Aorta (tissue), 5 donors: ENCODE data around the gene GRHL1. TPM values are rescaled to one million over a fixed set of nuclear protein-coding genes. Genes with fewer than 3 reads are reported as not detected.

Experiments
- ATAC-seq: fragments of 200-7000 bp; cut with Tn5 transposase; one replicate; pipeline ENCODE4 v1.9.1; 2022; ENCODE audit warnings: moderate library complexity; ENCODE audit not compliant: low FRiP score
- DNase-seq, 2 donors: peaks; one replicate each; pipeline ENCODE4 v3.0.0-alpha.2; 2020
- H3K27ac ChIP-seq, 2 donors: one replicate each; pipeline ENCODE4 v1.5.1; 2013; ENCODE audit warnings: low read length in 2 of 2, mild to moderate bottlenecking in 2 of 2, moderate library complexity in 2 of 2, control low read depth in 1 of 2, inconsistent platforms in 1 of 2, low read depth in 1 of 2
- H3K27me3 ChIP-seq, 2 donors: one replicate each; pipeline ENCODE4 v1.6.1; 2013; ENCODE audit warnings: control low read depth in 1 of 2, low read length in 1 of 2, mild to moderate bottlenecking in 1 of 2, moderate library complexity in 1 of 2; ENCODE audit not compliant: insufficient read depth in 2 of 2, control insufficient read depth in 1 of 2
- H3K36me3 ChIP-seq, 2 donors: one replicate each; pipeline ENCODE4 v1.6.1; 2013; ENCODE audit warnings: control low read depth in 1 of 2, low read length in 1 of 2, mild to moderate bottlenecking in 1 of 2; ENCODE audit not compliant: insufficient read depth in 2 of 2, control insufficient read depth in 1 of 2
- H3K4me1 ChIP-seq, 2 donors: one replicate each; pipeline ENCODE4 v1.6.1; 2013; ENCODE audit warnings: low read length in 2 of 2, control low read depth in 1 of 2, mild to moderate bottlenecking in 1 of 2, moderate library complexity in 1 of 2; ENCODE audit not compliant: insufficient read depth in 2 of 2, control insufficient read depth in 1 of 2
- H3K4me3 ChIP-seq, 2 donors: one replicate each; pipeline ENCODE4 v1.5.1; 2013; ENCODE audit warnings: low read length in 2 of 2, control low read depth in 1 of 2, mild to moderate bottlenecking in 1 of 2
- H3K9me3 ChIP-seq: one replicate; pipeline ENCODE4 v1.6.1; 2013; ENCODE audit warnings: mild to moderate bottlenecking, low read length; ENCODE audit not compliant: control insufficient read depth
- WGBS, 2 donors: extraction: QIAGEN DNeasy Blood & Tissue Kit; methylation state at CpG; one replicate each; pipeline ENCODE4 v1.1.7; 2013; 5-methylcytosine and 5-hydroxymethylcytosine counted together
- intact Hi-C, 2 donors: fragments of 100-400 bp; cut with DNase I; formaldehyde crosslinking; loops; one replicate each; pipeline versions ENCODE4 v1.14.2 to v1.15.0; 2022
- polyA plus RNA-seq, 2 donors: library from polyadenylated mRNA; stranded (reverse); fragments of 200-250 nt; gene quantifications; one replicate each; pipeline ENCODE4 v1.2.3, GENCODE V29; 2013
- total RNA-seq, 2 donors: library from RNA; stranded (reverse); fragmentation: NEBNext Ultra II Directional; extraction: Animal tissue kit (Norgen Biotek cat#: 25700); gene quantifications; one replicate each; pipeline ENCODE4 v1.2.1, GENCODE V29; 2021
- donor health status: healthy with polysubstance abuse.
- donor health status: Bipolar disorder and iron deficiency.
- donor health status: DM: no; HTN: no; CAD: no.
- donor health status: DM: no; HTN: no; CAD: no.
- donor health status: DM: yes; HTN: yes; CAD: no.

Gene GRHL1
- total and polyA plus RNA-seq, 4 donors = 0.15 to 2.5 (median 0.90) TPM

DNA sequence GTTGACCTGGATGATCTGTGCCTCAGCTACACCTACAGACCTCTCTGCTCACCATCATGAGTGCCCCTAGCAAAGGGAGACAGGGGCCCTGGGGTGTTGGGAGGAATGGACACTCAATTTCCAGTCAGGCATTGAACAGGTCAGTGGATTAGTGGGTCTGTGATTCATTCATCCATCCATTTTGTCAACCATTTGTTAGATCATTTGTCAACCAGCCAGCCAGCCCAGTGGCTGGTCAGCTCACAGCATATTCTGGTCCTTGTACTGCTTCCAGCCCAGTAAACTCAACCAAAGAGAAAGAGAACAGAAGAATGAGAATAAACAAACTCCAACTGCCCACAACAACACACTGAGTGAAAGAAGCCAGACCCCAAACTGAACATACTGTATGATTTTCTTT is 87.2 kb downstream of the GRHL1 start:
- intact Hi-C loops = no loop called here
- H3K36me3 ChIP-seq = no peaks in the 10 kb centered on the region
- no peaks in the 10 kb centered on the region for H3K9me3 ChIP-seq
- no peak for ATAC-seq
- no peak overlapping the region for H3K4me3 ChIP-seq
- H3K27ac ChIP-seq = no peak overlapping the region
- no peaks in the 10 kb centered on the region for H3K4me1 ChIP-seq
- no peaks in the 10 kb centered on the region for H3K27me3 ChIP-seq
- peak; percentile 12 to 19 for DNase-seq

DNA sequence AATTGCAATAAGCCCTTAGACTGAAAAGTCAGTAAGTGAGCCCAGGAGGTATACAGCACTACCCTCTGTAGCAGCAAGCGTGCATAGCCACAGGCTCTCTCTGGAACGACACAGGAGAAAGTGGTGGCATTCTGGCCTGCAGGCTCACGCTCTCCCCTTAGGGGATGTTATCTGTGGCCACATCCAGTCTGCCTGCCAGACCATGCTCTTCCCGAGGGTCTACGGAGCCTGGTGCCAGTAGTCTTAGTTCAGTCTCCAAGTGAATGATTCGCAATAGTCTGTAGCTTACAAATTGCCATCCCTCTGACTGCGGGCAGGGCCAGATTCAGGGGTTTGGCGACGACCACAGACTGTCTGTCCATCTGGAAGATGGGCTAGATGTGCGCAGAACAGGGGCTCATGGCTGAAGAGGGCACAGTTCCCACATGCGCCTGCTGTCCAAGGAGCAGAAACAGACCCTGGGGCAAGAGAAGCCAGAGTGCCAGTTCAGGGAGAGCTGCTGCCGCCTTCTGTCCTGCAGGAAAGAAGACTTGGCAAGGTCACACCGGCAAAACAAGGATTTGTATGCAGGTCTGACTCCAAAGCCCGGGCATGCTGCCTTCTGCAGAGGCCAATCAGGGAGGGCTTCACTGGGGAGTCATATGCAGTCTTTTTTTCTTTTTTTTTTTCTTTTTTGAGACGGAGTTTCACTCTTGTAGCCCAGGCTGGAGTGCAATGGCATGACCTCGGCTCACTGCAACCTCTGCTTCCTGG is 88.3 kb downstream of the GRHL1 start:
- DNase-seq (peak; percentile 67 to 81), ATAC-seq (no peak)
- no peaks in the 10 kb centered on the region for H3K36me3 ChIP-seq
- no peaks in the 10 kb centered on the region for H3K27me3 ChIP-seq
- H3K9me3 ChIP-seq = no peaks in the 10 kb centered on the region
- no peak overlapping the region for H3K27ac ChIP-seq
- intact Hi-C loops = no loop called here
- 53 to 68% methylated on average over 16 of the region's 16 CpGs for WGBS, 2 donors
- H3K4me1 ChIP-seq = no peaks in the 10 kb centered on the region
- H3K4me3 ChIP-seq = no peak overlapping the region

DNA sequence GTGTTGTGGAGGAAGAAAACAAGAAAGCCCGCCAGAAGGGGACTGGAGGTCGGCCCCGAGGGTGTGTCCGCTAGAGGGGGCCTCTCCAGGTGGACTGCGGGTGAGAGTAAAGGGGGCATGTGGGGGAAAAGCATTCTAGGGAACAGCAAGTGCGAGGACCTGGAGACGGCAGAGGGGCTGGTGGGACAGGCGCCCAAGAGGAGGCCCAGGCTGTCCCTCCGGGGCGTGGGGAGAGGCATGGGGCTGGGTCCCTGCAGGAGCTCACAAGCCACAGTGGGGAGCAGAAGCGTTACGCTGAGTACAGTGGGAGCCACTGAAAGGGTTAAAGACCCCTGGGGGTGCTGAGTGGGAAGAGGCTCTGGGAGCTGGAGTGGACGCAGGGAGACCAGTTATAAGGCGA is 90.2 kb downstream of the GRHL1 start:
- Histone ChIP-seq H3K9me3 (no peaks in the 10 kb centered on the region), H3K27me3 (no peaks in the 10 kb centered on the region), H3K27ac (no peak overlapping the region), H3K4me1 (no peaks in the 10 kb centered on the region), H3K4me3 (no peak overlapping the region), H3K36me3 (no peaks in the 10 kb centered on the region)
- DNase-seq (peak; percentile 46 to 57), ATAC-seq (no peak)
- 95 to 98% methylated on average over 14 of the region's 14 CpGs for WGBS, 2 donors
- intact Hi-C loops = no loop called here

DNA sequence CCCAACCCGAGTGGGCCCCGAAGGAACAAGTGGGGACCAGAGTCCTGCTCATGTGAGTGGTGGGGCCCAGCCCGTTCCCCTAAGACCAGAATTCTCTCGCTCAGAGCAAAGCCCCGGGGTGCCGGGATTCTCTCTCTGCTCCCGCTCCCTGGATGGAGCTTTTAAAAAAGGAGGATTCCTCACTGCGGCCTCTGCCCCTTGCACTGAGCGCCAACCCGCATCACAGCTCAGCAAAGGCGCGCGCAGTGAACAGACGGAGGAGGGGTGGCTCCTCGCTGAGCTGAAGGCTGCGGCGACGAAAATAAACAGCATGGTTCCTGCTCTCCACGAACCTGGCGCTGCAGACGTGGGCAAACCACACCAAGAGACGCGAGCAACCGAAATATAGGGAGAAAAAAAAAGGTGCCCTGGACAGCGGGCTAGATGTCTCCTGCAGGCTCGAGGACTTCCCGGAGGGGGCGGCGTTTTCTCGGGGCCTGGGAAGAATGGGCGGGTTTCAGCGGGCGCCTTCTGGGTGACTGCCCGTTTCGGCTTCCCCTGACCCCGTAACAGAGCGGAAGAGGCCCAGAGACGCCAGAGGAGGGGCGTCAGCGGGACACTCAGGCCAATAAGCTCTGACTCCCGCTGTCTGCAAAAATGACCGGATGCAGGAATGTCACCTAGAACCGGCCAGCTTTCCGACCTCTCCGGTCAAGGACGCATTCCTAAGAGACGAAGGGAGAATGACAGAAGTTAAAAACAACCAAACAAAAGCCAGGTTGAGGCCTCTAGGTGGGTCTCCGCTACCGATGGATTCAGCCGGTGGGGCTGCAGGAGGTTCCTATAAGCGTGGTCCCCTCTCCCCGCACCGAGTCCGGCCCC is 91.0 kb downstream of the GRHL1 start:
- peak; percentile 45 for ATAC-seq
- H3K9me3 ChIP-seq = no peaks in the 10 kb centered on the region
- peak overlapping the region in 1 of 2 donors; percentile 92 for H3K27ac ChIP-seq
- no peaks in the 10 kb centered on the region for H3K4me1 ChIP-seq
- no peaks in the 10 kb centered on the region for H3K36me3 ChIP-seq
- H3K27me3 ChIP-seq = no peaks in the 10 kb centered on the region
- WGBS, 2 donors = 26 to 27% methylated on average over 54 of the region's 54 CpGs
- DNase-seq = peak; percentile 92 to 95
- intact Hi-C loops = no loop called here
- peak overlapping the region in 1 of 2 donors; percentile 42 for H3K4me3 ChIP-seq

DNA sequence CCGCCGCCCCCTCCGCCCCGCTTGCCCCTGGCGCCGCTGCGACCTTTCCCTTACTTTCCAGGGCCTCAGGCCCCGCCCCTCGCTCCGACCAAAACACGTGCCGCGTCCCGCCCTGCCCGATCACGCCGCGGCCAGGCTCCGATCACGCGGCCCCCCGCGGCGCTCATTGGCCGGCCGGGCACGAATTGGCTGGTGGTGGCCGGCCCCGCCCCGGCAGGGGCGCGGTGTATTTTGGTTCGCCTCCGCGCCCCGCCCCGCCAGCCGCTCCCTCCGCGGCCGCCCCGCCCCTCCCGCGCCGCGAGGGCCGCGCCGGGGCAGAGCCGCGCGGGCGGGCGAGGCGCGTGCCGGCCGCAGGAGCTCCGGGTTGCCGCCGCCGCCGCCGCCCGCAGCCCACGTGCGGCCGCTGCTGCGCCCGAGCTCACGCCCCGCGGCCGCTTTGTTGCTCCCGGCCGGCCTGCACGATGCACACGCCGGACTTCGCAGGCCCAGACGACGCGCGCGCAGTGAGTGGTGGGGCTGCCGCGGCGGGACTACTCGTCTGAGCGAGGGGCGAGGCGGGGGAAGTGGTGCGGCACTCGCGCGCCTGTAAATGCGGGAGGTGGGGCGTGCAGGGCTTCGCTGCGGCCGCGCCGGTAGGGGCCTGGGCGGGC is 91.9 kb downstream of the GRHL1 start, which contains the start of gene KLF11:
Gene KLF11, plus strand, starts transcription at position 295 of the 650 bp plus-strand sequence. Its CDS starts 167 bp downstream, at position 462.
- no peaks in the 10 kb centered on the region for H3K27me3 ChIP-seq
- peak; percentile 88 for ATAC-seq
- H3K27ac ChIP-seq = peak within 1 kb of the TSS; percentile 93 to 95
- WGBS, 2 donors = 0% methylated on average over 34 to 102 of the region's 104 CpGs
- H3K4me1 ChIP-seq = no peaks in the 10 kb centered on the region
- peak within 1 kb of the TSS; percentile 73 to 75 for H3K4me3 ChIP-seq
- DNase-seq = peak; percentile 95 to 98
- intact Hi-C loops = no loop called here
- H3K9me3 ChIP-seq = no peaks in the 10 kb centered on the region
- H3K36me3 ChIP-seq = peaks cover 0 to 3% of the 10 kb centered on the region in 2 donors

DNA sequence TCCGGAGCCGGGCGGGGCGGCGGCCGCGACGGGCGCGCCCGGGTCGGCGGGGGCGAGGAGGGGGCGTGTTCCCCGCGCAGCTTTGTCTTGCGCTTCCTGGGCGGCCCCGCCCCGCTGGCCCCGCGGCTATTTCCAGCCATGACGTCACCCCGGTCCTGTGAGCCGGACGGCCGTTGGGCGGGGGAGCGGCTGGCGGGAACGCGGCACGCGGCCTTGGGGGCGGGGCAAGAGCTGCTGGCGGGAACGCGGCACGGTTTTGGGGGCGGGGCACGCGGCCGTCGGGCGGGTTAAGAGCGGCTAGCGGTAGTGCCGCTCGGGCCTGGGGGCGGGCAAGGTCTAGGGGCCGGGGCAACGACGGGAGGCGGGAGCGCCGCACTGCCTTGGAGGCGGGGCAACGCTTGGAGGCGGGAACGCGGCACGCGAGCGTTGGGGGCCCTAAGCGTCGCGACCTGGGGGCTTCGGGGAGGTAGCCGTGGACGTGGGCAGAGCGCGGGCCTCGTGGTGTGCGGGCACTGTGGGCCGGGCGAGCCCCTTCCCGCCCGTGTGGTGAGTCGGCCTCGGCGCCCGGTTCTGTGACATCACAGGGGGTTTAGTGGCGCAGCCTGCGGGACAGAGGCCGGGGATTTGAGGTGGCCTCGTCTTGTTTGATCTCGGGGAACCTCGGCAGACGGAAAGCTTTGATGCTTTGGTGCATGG is 92.6 kb downstream of the GRHL1 start:
- Histone ChIP-seq H3K27me3 (no peaks in the 10 kb centered on the region), H3K27ac (peak overlapping the region; percentile 93 to 95), H3K4me1 (no peaks in the 10 kb centered on the region), H3K36me3 (peaks cover 0 to 3% of the 10 kb centered on the region in 2 donors), H3K9me3 (no peaks in the 10 kb centered on the region), H3K4me3 (peak overlapping the region; percentile 73 to 75)
- intact Hi-C loops = no loop called here
- peak; percentile 90 for ATAC-seq
- DNase-seq = peak; percentile 98 to 100
- 1 to 4% methylated on average over 68 to 90 of the region's 90 CpGs for WGBS, 2 donors

DNA sequence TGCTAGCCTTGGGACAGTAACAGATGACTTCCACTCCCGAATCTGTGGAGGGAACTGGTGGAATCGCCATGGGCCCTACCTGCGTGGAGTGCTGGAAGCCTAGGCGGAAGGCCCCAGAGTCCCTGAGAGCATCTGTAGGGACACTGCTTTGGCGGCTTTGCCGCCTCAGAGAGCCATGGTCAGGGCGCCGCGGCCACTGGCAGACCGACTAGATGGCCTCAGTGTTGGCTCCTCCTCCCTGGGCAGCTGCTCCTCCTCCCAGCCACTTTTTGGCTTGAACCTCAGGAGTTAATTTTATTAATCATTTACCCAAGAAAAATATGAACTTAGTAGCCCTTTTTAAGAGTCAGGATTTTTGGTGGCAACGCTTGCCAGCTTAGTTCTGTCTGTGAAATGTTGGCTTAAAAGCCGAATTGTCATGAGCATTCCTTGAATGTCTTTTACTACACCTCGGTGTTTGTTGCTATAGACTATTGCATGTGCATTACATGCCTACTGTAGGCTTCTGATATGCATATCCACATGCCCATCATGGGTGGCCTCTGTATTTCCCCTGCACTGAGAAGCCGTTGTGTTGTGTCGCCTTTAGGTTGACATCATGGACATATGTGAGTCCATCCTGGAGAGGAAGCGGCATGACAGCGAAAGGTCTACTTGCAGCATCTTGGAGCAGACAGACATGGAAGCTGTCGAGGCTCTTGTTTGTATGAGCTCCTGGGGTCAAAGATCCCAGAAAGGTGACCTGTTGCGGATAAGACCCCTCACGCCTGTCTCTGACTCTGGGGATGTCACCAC is 94.3 kb downstream of the GRHL1 start:
- H3K4me1 ChIP-seq = no peaks in the 10 kb centered on the region
- H3K27me3 ChIP-seq = no peaks in the 10 kb centered on the region
- peaks cover 0 to 3% of the 10 kb centered on the region in 2 donors for H3K36me3 ChIP-seq
- WGBS, 2 donors = 77 to 78% methylated on average over 20 of the region's 20 CpGs
- DNase-seq (peak; percentile 47 to 77), ATAC-seq (no peak)
- intact Hi-C loops = loop anchor here (2.0 to 5.0 kb wide), 3 partner anchors 61 to 233 kb away; no protein-coding TSS in a partner anchor
- peak overlapping the region in 1 of 2 donors; percentile 56 for H3K27ac ChIP-seq
- H3K4me3 ChIP-seq = no peak overlapping the region
- H3K9me3 ChIP-seq = no peaks in the 10 kb centered on the region
